ENCODE data around the gene POP5.

GRCh38 chr12:120579179-120579578 is 2.0 kb downstream of the POP5 start:
- no peak for TF ChIP-seq POLR2A (IDR thresholded peaks at IDR 0.05)
- TF ChIP-seq, protein P1, sequence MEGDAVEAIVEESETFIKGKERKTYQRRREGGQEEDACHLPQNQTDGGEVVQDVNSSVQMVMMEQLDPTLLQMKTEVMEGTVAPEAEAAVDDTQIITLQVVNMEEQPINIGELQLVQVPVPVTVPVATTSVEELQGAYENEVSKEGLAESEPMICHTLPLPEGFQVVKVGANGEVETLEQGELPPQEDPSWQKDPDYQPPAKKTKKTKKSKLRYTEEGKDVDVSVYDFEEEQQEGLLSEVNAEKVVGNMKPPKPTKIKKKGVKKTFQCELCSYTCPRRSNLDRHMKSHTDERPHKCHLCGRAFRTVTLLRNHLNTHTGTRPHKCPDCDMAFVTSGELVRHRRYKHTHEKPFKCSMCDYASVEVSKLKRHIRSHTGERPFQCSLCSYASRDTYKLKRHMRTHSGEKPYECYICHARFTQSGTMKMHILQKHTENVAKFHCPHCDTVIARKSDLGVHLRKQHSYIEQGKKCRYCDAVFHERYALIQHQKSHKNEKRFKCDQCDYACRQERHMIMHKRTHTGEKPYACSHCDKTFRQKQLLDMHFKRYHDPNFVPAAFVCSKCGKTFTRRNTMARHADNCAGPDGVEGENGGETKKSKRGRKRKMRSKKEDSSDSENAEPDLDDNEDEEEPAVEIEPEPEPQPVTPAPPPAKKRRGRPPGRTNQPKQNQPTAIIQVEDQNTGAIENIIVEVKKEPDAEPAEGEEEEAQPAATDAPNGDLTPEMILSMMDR (IDR thresholded peaks at IDR 0.05) = no peak

All from ovary (tissue), 3 donors.